Activated CD8-positive, alpha-beta memory T cell treated with anti-CD3 and anti-CD28 coated beads, Interleukin-2, amount 50 U/mL, for 1 hour (primary cell): ENCODE results near the gene CEP70.
"Not testable (repeated sequence)": the region's sequence is repeated elsewhere in the genome, so short reads cannot be mapped to it uniquely, and the experiment has no call there.

ENCODE experiments used
- DNase-seq: peaks from one replicate; pipeline ENCODE4 v3.0.0-alpha.2; 2020; ENCODE audit errors: extremely low read depth

Gene CEP70

GRCh38 chr3:138594150-138594934 is at the start of gene CEP70:
Gene CEP70 (minus strand): TSS chr3:138594260. CDS start chr3:138572927, 21,333 bp downstream.
- peak; percentile 81 for DNase-seq

- DNase-seq = no peak
Observed at GRCh38 chr3:138642927-138643253, 48.8 kb upstream of the CEP70 start.

DNA sequence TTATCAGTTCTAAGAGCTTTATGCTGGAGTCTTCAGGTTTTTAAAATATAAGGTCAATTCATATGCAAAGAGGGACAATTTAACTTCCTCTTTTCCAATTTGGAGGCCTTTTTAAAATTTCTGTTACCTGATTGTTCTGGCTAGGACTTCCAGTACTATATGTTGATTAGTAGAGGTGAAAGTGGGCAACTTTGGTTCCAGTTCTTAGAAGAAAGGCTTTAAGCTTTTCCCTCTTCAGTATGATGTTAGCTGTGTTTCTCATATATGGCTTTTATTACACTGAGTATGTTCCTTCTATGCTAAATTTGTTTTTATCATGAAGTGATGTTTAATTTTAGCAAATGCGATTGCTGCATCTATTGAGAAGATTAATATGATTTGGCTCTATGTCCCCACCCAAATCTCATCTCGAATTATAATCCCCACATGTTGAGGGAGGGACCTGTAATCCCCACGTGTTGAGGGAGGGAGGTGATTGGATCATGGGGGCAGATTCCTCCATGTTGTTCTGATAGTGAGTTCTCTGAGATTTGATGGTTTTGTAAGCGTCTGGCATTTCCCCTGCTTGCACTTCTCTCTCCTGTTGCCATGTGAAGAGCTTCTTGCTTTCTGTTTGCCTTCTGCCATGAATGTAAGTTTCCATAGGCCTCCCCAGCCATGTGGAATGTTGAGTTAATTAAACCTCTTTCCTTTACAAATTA is 48.3 kb upstream of the CEP70 start:
- no peak for DNase-seq

DNA sequence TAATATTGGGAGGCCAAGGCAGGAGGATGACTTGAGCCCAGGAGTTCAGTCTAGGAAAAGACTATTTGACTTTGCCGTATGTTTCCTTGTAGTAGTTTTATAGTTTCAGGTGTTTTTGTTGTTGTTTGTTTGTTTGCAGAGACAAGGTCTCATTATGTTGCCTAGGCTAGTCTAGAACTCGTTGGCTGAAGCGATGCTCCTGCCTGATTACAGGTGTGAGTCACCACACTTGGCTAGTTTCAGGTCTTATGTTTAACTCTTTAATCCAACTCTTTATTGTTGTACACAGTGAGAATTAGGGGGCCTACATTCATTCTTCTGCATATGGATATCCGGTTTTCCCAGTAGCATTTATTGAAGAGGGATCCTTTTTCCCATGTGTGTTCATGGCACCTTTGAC is 46.5 kb upstream of the CEP70 start:
- no peak for DNase-seq

DNA sequence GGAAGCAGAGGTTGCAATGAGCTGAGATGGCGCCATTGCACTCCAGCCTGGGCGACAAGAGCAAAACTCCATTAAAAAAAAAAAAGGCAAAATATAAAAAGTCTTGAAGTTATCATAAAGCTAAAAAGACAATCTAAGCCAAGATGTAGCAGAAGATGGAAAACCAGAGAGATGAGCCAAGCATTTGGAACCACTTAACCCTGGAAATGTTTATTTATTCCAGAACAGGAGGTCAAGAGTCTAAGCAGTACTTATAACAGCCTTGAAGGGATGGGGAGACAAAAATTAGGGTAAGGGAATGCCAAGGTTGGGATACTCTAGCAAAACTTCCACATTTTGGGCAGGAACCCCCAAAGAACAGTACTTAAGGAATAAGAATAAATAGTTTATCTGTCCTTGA is 44.6 kb upstream of the CEP70 start:
- no peak for DNase-seq

DNA sequence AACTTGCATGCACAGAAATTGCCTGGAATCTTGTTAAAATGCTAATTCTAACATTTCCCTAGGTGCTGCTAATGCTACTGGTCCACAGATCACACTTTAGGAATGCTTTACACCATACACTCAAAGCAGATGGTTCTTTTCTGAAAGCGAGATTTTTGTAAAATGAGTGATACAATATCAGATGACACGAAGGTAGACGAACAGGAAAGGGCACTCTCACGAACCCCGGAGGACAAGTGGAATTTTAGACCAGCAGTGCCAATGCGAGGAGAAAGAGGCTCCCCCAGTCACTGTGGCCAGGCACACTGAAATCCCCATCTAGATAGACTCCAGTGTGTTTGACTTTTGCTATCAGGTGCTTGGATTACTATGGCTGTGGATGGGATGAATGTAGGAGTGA is 35.5 kb upstream of the CEP70 start:
- no peak for DNase-seq

- no peak for DNase-seq
Observed at GRCh38 chr3:138625707-138626365, 31.8 kb upstream of the CEP70 start.

GRCh38 chr3:138624518-138624917 is 30.5 kb upstream of the CEP70 start:
- no peak for DNase-seq

GRCh38 chr3:138620431-138620830 is 26.4 kb upstream of the CEP70 start:
- no peak for DNase-seq

GRCh38 chr3:138615462-138615861 is 21.4 kb upstream of the CEP70 start:
- no peak for DNase-seq

GRCh38 chr3:138609898-138610266 is 15.8 kb upstream of the CEP70 start:
- no peak for DNase-seq

DNA sequence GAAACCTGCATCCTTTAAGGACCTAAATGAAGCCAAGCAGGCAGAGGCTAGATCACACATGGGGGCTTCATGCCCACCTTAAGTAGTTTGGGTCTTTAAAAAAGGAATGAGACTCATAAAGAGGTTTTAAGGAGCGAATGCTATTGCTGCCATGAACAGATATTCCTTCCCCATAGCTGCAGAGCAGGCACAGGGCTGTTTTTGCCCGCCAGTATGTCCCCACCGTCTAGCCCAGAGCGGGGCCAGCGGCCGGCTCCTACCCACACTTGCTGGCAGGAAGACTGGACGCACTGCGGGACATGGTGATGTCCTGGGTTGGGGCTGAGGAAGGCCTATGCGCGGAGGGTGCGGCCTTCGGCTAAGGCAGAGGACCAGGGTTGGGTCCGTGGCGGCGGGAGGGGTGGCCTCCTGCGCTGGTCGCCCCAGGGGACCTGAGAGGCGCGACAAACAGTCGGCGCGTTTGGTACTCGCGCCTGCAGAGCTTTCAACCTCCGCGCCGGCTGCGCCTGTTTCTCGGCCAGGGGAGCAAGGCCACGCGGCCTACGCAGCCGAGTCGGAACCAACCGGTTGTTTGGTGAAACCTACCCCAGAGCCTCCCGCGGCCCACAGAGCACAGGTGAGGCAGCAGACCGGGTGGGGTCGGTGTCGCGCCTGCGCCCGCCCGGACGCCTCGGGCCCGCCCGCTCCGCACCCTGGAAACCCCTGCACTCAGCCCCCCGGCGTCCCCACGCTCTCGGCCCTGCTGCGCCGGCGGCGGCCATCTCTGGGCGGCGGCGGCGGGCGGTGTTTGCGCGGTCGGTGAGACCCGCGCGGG is 14.5 kb upstream of the CEP70 start, which contains the start of gene FAIM:
Gene FAIM, plus strand, starts transcription at position 450 of the 814 bp plus-strand sequence. CDS start 10,956 bp downstream, outside the sequence.
- DNase-seq = peak; percentile 31

- not testable (repeated sequence) for DNase-seq
Observed at GRCh38 chr3:138604106-138604595, 10.1 kb upstream of the CEP70 start.

- not testable (repeated sequence) for DNase-seq
Observed at GRCh38 chr3:138601661-138602060, 7.6 kb upstream of the CEP70 start.

DNA sequence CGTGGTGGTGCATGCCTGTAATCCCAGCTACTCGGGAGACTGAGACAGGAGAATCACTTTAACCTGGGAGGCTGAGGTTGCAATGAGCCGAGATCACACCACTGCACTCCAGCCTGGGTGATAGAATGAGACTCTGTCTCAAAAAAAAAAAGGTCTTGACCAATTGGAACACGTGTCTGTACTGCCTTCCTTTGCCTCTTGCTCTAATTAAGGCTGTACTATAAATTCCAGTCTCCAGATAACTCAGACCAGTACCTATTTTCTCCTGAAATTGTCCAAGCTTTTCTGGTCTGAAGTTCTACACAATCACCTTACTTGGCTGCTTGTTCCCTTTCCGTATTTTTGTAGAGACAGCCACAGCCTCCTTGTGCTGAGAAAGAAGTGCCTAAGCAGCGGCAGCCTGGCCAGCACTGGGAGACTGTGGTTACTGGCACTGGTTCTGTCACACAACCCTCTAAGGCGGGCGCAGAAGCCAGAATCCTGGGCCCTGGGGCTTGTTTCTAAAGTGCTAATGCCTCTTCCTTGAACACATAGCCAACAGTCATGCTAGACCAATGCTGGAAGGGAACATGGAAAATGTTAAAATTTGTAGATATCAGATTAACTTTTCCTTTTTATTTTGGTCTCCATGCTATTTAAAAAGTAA is 6.2 kb upstream of the CEP70 start:
- DNase-seq = no peak

DNA sequence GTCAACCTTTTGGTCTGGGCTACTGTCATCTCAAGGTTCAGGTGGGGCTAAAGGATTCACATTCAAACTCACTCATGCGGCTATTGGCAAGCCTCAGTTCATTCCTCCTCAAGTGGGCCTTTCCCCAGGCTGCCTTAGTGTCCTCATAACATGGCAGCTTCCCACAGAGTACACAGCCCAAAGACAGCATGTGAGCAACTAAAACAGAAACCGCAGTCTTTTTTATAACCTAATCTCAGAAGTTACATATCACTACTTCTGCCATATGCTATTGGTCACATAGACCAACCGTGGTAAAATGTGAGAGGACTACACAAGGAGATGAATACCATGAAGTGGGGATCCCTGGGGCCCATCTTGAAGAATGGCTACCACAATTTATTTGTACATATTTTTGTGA is 4.5 kb upstream of the CEP70 start:
- no peak for DNase-seq

DNA sequence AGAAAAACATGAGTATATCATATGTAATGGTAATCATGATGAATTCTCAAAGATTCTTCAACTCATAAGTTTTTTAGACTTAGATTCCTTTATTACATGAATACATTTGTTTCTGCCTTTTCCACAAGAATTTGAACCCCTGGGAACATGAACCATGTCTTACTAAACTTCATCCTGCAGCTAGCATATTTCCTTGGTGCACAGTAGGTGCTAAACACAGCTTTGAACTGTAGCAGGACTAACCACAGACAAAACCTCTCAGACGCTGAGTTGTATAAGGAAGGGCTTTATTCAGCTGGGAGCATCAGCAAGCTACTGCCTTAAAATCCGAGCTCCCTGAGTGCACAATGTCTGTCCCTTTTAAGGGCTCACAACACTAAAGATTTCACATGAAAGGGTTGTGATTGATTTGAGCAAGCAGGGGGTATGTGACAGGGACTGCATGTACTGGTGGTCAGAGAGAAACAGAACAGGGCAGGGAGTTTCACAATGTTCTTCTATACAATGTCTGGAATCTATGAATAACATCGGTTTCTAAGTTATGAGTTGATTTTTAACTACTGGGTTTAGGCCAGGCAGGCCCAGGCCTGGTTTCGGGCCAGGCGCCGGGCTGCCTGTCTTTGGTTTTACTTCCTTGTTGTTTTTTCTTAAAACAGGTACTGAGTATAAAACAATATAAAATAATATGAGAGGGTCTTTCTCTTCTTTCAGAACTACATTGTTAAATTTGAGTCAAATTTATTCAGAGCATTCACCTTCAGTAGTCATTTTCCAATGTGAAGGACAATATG is 3.3 kb upstream of the CEP70 start:
- DNase-seq = not testable (repeated sequence)

- DNase-seq = no peak
Observed at GRCh38 chr3:138594935-138595610, 1.0 kb upstream of the CEP70 start.

DNA sequence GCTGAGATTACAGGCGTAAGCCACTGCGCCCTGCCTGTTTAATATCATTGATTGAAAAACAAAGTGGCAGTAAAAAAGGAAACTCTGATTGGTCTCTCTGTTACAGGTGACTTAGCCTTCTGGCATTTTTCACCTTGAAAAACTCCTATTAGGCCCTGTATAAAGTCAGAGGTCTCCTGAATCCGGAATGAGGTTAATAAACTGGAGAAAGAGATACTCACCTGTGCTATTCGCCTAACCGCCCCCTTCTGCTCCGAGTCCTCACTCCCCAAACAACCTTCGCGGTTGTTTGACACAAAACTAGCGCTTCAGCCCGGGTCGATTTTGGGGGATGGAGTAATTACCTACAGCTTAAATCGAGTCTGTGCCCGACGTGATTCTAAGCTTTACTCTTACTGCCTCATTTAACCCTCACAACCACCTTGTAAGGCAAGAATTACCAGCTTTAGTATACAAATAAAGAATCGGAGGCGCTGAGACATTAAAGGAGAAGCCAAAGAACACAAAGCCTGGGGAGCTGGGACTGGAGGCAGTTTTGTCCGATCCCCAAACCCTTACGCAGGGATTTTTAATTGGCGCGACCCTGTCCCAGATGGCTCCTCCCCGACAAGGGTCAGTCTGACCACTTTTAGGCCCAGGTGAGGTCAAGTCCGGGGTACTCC is 441 bp downstream of the CEP70 start:
- no peak for DNase-seq
